Skeletal muscle tissue (tissue), 4 donors: ENCODE measurements around the gene GTPBP2. TPM values are rescaled to one million over a fixed set of nuclear protein-coding genes. Genes with fewer than 3 reads are reported as not detected.
"Not testable (repeated sequence)": the region's sequence is repeated elsewhere in the genome, so short reads cannot be mapped to it uniquely, and the experiment has no call there.

ENCODE experiments used
- H3K27ac ChIP-seq: one replicate; pipeline ENCODE4 v1.7.0; 2013; ENCODE audit warnings: mild to moderate bottlenecking, low read depth, low read length, inconsistent platforms
- H3K27me3 ChIP-seq, 3 donors: one replicate each; pipeline ENCODE4 v1.7.0; 2013; ENCODE audit warnings: low read length in 3 of 3; ENCODE audit not compliant: control insufficient read depth in 3 of 3, insufficient read depth in 3 of 3
- H3K36me3 ChIP-seq, 3 donors: one replicate each; pipeline ENCODE4 v1.7.0; 2013; ENCODE audit warnings: low read length in 3 of 3; ENCODE audit not compliant: control insufficient read depth in 3 of 3, insufficient read depth in 3 of 3
- H3K4me1 ChIP-seq, 3 donors: one replicate each; pipeline ENCODE4 v1.7.0; 2013; ENCODE audit warnings: low read length in 3 of 3, mild to moderate bottlenecking in 3 of 3; ENCODE audit not compliant: control insufficient read depth in 3 of 3, insufficient read depth in 3 of 3
- H3K4me3 ChIP-seq, 3 donors: one replicate each; pipeline ENCODE4 v1.7.0; 2013; ENCODE audit warnings: low read length in 3 of 3
- H3K9ac ChIP-seq, 3 donors: one replicate each; pipeline ENCODE4 v1.7.0; 2013; ENCODE audit warnings: low read length in 3 of 3, mild to moderate bottlenecking in 3 of 3, moderate library complexity in 2 of 3, low read depth in 1 of 3
- H3K9me3 ChIP-seq, 3 donors: one replicate each; pipeline ENCODE4 v1.7.0; 2013; ENCODE audit warnings: low read length in 3 of 3; ENCODE audit not compliant: control insufficient read depth in 3 of 3
- total RNA-seq: library from RNA; depleted of rRNA; stranded (reverse); fragments of >200 nt; gene quantifications from one replicate; pipeline ENCODE4 v1.2.3, GENCODE V29; 2014
- donor health status: Osteomylitis.

GTPBP2 gene
- total RNA-seq, 1 donor from 2014 or later, result 30.8 TPM

DNA sequence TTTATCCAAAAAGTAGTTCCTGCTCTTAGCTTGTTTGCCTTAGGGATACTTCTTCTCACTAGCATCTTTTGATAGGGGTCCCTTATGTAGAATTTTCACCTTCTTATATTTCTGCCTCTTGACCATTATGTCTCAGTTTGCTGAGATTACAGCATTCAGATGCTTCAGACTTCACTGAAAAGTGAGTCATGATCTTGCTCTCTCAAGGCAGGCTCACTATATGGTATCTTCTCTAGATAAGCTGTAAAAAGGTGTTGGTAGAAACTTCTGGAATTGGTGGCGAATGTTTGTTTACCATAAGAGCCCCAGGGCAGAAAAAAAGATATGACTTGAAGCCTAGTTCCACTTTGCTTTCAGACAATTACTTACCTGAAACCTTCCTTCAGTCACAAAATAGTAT, 19.7 kb downstream of the GTPBP2 start:
- no peak overlapping the region for H3K27ac ChIP-seq
- H3K4me3 ChIP-seq, result no peak overlapping the region
- peaks cover 15 to 38% (median 33%) of the 10 kb centered on the region in 3 donors for H3K36me3 ChIP-seq
- no peak overlapping the region for H3K9ac ChIP-seq
- H3K27me3 ChIP-seq, result no peaks in the 10 kb centered on the region
- H3K9me3 ChIP-seq, result no peaks in the 10 kb centered on the region
- H3K4me1 ChIP-seq, result no peaks in the 10 kb centered on the region

GRCh38 chr6:43608807-43609206, 20.3 kb downstream of the GTPBP2 start:
- Histone ChIP-seq H3K36me3 (peaks cover 9 to 38% (median 33%) of the 10 kb centered on the region in 3 donors), H3K9me3 (no peaks in the 10 kb centered on the region), H3K27ac (no peak overlapping the region), H3K4me1 (no peaks in the 10 kb centered on the region), H3K27me3 (no peaks in the 10 kb centered on the region), H3K4me3 (no peak overlapping the region), H3K9ac (no peak overlapping the region)

DNA sequence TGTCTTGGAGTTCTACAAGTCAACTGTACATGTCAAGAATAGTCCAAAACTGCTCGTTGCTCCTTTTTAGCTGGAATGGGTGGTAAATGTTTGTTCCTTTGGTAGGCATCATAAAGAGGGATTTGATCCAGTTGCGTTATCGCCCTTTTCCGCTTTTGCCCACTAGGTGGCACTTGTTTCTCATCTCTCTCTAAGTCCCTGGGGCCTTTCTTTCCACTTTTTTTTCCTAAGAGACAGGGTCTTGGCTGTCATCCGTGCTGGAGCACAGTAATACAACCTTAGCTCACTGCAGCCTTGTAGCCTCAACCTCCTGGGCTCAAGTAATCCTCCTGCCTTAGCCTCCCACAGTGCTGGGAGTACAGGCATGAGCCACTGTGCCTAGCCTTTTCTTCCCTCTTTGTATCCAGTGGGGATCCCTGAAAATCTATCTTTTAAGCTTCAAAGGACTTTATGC, 20.7 kb downstream of the GTPBP2 start:
- Histone ChIP-seq H3K36me3 (peaks cover 11 to 39% (median 31%) of the 10 kb centered on the region in 3 donors), H3K27ac (no peak overlapping the region)

GRCh38 chr6:43606019-43606418, 23.0 kb downstream of the GTPBP2 start:
- Histone ChIP-seq H3K27me3 (no peaks in the 10 kb centered on the region), H3K9me3 (no peaks in the 10 kb centered on the region), H3K4me1 (no peaks in the 10 kb centered on the region), H3K27ac (no peak overlapping the region), H3K36me3 (peaks cover 12 to 29% (median 27%) of the 10 kb centered on the region in 3 donors), H3K9ac (no peak overlapping the region), H3K4me3 (no peak overlapping the region)

More for the DNA sequence above, 20.7 kb downstream of the GTPBP2 start:
- Histone ChIP-seq H3K9ac (no peak overlapping the region), H3K9me3 (no peaks in the 10 kb centered on the region), H3K4me3 (no peak overlapping the region), H3K4me1 (no peaks in the 10 kb centered on the region), H3K27me3 (no peaks in the 10 kb centered on the region)

DNA sequence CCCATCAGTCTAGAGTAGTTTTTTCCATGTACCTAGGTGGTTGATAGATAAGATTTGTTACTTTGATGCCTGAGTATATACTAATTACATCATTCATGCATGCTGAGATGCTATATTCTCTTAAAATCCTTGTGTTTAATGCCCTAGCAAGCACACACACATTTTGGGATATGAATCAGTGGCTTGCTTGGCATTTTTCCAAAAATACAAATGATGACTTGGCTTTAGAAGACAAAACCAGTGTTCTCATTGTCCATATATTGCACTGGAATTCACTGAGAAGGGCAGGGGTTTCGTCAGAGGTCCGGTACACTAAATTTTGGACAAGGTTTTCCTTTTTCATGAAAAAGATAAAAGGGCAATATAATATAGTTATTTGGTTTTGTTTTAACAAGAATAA, 24.9 kb downstream of the GTPBP2 start:
- H3K9ac ChIP-seq, result no peak overlapping the region
- no peak overlapping the region for H3K27ac ChIP-seq
- H3K27me3 ChIP-seq, result no peaks in the 10 kb centered on the region
- H3K36me3 ChIP-seq, result peaks cover 8 to 26% (median 21%) of the 10 kb centered on the region in 3 donors
- H3K4me1 ChIP-seq, result no peaks in the 10 kb centered on the region
- H3K4me3 ChIP-seq, result no peak overlapping the region
- H3K9me3 ChIP-seq, result no peaks in the 10 kb centered on the region

DNA sequence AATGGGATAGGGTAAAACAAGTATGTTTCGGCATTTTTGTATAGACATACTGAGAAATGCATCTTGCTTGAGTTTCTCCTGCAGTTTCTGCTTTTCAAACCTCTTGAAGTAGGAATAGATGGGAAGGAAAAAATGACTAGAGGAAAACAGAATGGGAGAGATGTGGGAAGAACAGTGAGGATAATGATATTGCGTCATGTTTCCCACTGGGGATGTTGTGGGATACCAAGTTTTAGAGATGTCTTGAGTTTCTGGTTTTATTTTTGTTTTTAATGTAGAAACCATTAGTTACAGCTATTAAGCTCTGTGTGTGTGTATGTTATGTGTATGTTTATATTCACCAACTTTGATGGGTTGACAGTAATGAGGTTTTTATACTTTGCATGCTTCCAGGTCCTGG, 28.5 kb downstream of the GTPBP2 start:
- H3K9me3 ChIP-seq, result no peaks in the 10 kb centered on the region
- no peak overlapping the region for H3K27ac ChIP-seq
- no peaks in the 10 kb centered on the region for H3K4me1 ChIP-seq
- peaks cover 14 to 29% (median 28%) of the 10 kb centered on the region in 3 donors for H3K36me3 ChIP-seq
- H3K4me3 ChIP-seq, result no peak overlapping the region
- no peak overlapping the region for H3K9ac ChIP-seq
- H3K27me3 ChIP-seq, result no peaks in the 10 kb centered on the region

- H3K4me1 ChIP-seq, result no peaks in the 10 kb centered on the region
- no peak overlapping the region for H3K27ac ChIP-seq
- no peak overlapping the region for H3K4me3 ChIP-seq
- peaks cover 5 to 23% (median 16%) of the 10 kb centered on the region in 3 donors for H3K36me3 ChIP-seq
- H3K27me3 ChIP-seq, result no peaks in the 10 kb centered on the region
- no peaks in the 10 kb centered on the region for H3K9me3 ChIP-seq
- no peak overlapping the region for H3K9ac ChIP-seq
Observed at GRCh38 chr6:43593938-43594337, 35.1 kb downstream of the GTPBP2 start.

- not testable (repeated sequence) for H3K27me3 ChIP-seq
- H3K36me3 ChIP-seq, result peaks cover 11 to 37% (median 33%) of the 10 kb centered on the region in 3 donors
Observed at GRCh38 chr6:43589564-43589963, 39.5 kb downstream of the GTPBP2 start.

DNA sequence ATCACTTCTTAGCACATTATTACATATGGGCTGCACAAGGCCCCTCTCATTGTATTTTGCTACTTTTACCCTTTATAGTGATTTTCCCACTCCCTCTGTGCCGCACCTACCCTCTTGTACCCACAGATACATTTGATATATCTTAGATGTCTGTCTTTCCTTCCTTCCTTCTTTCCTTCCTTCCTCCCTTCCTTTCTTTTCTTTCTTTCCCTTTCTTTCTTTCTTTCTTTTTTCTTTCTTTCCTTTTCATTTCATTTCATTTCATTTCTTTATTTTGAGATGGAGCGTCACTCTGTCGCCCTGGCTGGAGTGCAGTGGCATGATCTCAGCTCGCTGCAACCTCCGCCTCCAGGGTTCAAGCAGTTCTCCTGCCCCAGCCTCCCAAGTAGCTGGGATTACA, 40.9 kb downstream of the GTPBP2 start:
- Histone ChIP-seq H3K4me1 (no peaks in the 10 kb centered on the region), H3K36me3 (peaks cover 19 to 49% (median 47%) of the 10 kb centered on the region in 3 donors), H3K27ac (no peak overlapping the region), H3K9ac (no peak overlapping the region), H3K4me3 (no peak overlapping the region), H3K27me3 (no peaks in the 10 kb centered on the region), H3K9me3 (no peaks in the 10 kb centered on the region)

More at GRCh38 chr6:43589564-43589963, 39.5 kb downstream of the GTPBP2 start:
- not testable (repeated sequence) for H3K4me3 ChIP-seq, H3K9me3 ChIP-seq, H3K4me1 ChIP-seq, H3K9ac ChIP-seq, H3K27ac ChIP-seq

- Histone ChIP-seq H3K36me3 (peaks cover 19 to 53% (median 38%) of the 10 kb centered on the region in 3 donors), H3K4me1 (no peaks in the 10 kb centered on the region), H3K4me3 (no peak overlapping the region), H3K27me3 (no peaks in the 10 kb centered on the region), H3K27ac (no peak overlapping the region), H3K9ac (no peak overlapping the region), H3K9me3 (no peaks in the 10 kb centered on the region)
Observed at GRCh38 chr6:43584892-43585570, 44.0 kb downstream of the GTPBP2 start.
